H1 (cell line): ENCODE data around the gene COPS9. TPM values are rescaled to one million over a fixed set of nuclear protein-coding genes. Genes with fewer than 3 reads are reported as not detected.

Experiments used
- ASH2L ChIP-seq: fragments of 200-600, 300-600 bp; sonication (generic); IDR thresholded peaks from one replicate; pipeline ENCODE4 v1.7.1; 2017; ENCODE audit warnings: low read length
- BCL11A ChIP-seq, 2 experiments: IDR thresholded peaks; one replicate each; pipeline ENCODE4 v1.6.1; 2011; ENCODE audit warnings: low read depth in 2 of 2, low read length in 2 of 2, mild to moderate bottlenecking in 2 of 2
- BRCA1 ChIP-seq: IDR thresholded peaks from 2 replicates; pipeline ENCODE4 v1.6.1; 2012; ENCODE audit warnings: low read depth, low read length, improper control_type of control experiment
- CTBP2 ChIP-seq: IDR thresholded peaks from 2 replicates; pipeline ENCODE4 v1.7.0; 2011; ENCODE audit warnings: borderline replicate concordance, mild to moderate bottlenecking, moderate library complexity, mixed read lengths, low read length; ENCODE audit not compliant: insufficient read depth, insufficient read length
- FOSL1 ChIP-seq: IDR thresholded peaks from 2 replicates; pipeline ENCODE4 v1.6.1; 2011; ENCODE audit warnings: mild to moderate bottlenecking, low read depth, low read length, moderate library complexity; ENCODE audit not compliant: insufficient read depth
- SP4 ChIP-seq: IDR thresholded peaks from 2 replicates; pipeline ENCODE4 v1.6.1; 2012; ENCODE audit warnings: low read length, inconsistent platforms
- TAF1 ChIP-seq: IDR thresholded peaks from 2 replicates; pipeline ENCODE4 v1.6.1; 2011; ENCODE audit warnings: mild to moderate bottlenecking, low read depth, low read length
- ZNF274 ChIP-seq: IDR thresholded peaks from 2 replicates; pipeline ENCODE4 v1.7.0; 2012; ENCODE audit warnings: low read length, borderline replicate concordance; ENCODE audit errors: extremely low read depth
- polyA plus RNA-seq, 7 experiments: library from polyadenylated mRNA; depleted of rRNA in 3 of 7; stranded (reverse) in 5 of 7; unstranded in 2 of 7; fragments of >200 nt in 5 of 7; fragments of 200-250 nt in 2 of 7; gene quantifications; 1 replicate in 5 of 7; 2 replicates in 1 of 7; 4 replicates in 1 of 7; pipeline versions ENCODE4 v1.2.1 to v1.2.3, GENCODE V29; 2011 to 2013; ENCODE audit warnings: missing spikeins in 2 of 7, mixed read lengths in 2 of 7
- total RNA-seq: library from RNA; stranded (reverse); fragmentation: NEBNext Ultra II Directional; extraction: Animal tissue kit (Norgen Biotek cat#: 25700); gene quantifications from 2 replicates; pipeline ENCODE4 v1.2.1, GENCODE V29; 2021

COPS9 gene
- total and polyA plus RNA-seq, 2 of the 8 experiments (the other 6 are each of a cell fraction or from before 2014, with no cell fraction given): 154 to 234 TPM

GRCh38 chr2:240130393-240131195 is 5.5 kb downstream of the COPS9 start (continued):
- TF ChIP-seq CTBP2 (no peak), ASH2L (no peak), SP4 (no peak), BRCA1 (no peak), TAF1 (no peak), FOSL1 (no peak), ZNF274 (no peak), BCL11A (IDR thresholded peaks at IDR 0.05; ENCODE audit: low read depth in 2 of 2, low read length in 2 of 2) (no peak)
